Stimulated activated naive CD8-positive, alpha-beta T cell treated with anti-CD3 and anti-CD28 coated beads, Interleukin-15, Interleukin-2, amounts not matched to agents 100 ng/mL and 50 ng/mL, for 24 hours (primary cell): ENCODE results near the gene GABRA1.

ENCODE experiments used
- H3K27ac Mint-ChIP-seq: one replicate; pipeline ENCODE4 v1.8.0; 2021; ENCODE audit warnings: mild to moderate bottlenecking, mixed read lengths
- H3K27me3 Mint-ChIP-seq: one replicate; pipeline ENCODE4 v1.8.0; 2021; ENCODE audit warnings: mixed read lengths
- H3K36me3 Mint-ChIP-seq: one replicate; pipeline ENCODE4 v1.8.0; 2021; ENCODE audit warnings: low read depth, mixed read lengths
- H3K4me1 Mint-ChIP-seq: one replicate; pipeline ENCODE4 v1.8.0; 2021; ENCODE audit warnings: low read depth, mixed read lengths
- H3K4me3 Mint-ChIP-seq: one replicate; pipeline ENCODE4 v1.8.0; 2021; ENCODE audit warnings: mild to moderate bottlenecking, mixed read lengths
- H3K9me3 Mint-ChIP-seq: one replicate; pipeline ENCODE4 v1.8.0; 2021; ENCODE audit warnings: mixed read lengths

The GABRA1 gene

GRCh38 chr5:161847941-161848391 is at the start of gene GABRA1:
TSS of gene GABRA1 (plus strand) at chr5:161848120. CDS start at chr5:161850811, 2,691 bp downstream.
- Mint-ChIP-seq H3K27me3 (peaks cover 30% of the 10 kb centered on the region), H3K36me3 (no peaks in the 10 kb centered on the region), H3K27ac (no peak within 1 kb of the TSS), H3K4me3 (no peak within 1 kb of the TSS), H3K9me3 (no peaks in the 10 kb centered on the region), H3K4me1 (no peaks in the 10 kb centered on the region)

GRCh38 chr5:161799316-161799715 is 48.6 kb upstream of the GABRA1 start:
- Mint-ChIP-seq H3K9me3 (peaks cover 5% of the 10 kb centered on the region), H3K4me3 (no peak overlapping the region), H3K4me1 (no peaks in the 10 kb centered on the region), H3K27me3 (no peaks in the 10 kb centered on the region), H3K27ac (no peak overlapping the region), H3K36me3 (no peaks in the 10 kb centered on the region)

GRCh38 chr5:161804263-161804662 is 43.7 kb upstream of the GABRA1 start:
- no peaks in the 10 kb centered on the region for H3K4me1 Mint-ChIP-seq
- no peak overlapping the region for H3K4me3 Mint-ChIP-seq
- no peak overlapping the region for H3K27ac Mint-ChIP-seq
- no peaks in the 10 kb centered on the region for H3K36me3 Mint-ChIP-seq
- H3K9me3 Mint-ChIP-seq: peaks cover 5% of the 10 kb centered on the region
- no peaks in the 10 kb centered on the region for H3K27me3 Mint-ChIP-seq

- H3K36me3 Mint-ChIP-seq: no peaks in the 10 kb centered on the region
- peaks cover 30% of the 10 kb centered on the region for H3K27me3 Mint-ChIP-seq
- H3K9me3 Mint-ChIP-seq: no peaks in the 10 kb centered on the region
- H3K4me3 Mint-ChIP-seq: no peak overlapping the region
- H3K4me1 Mint-ChIP-seq: no peaks in the 10 kb centered on the region
- H3K27ac Mint-ChIP-seq: no peak overlapping the region
Observed at GRCh38 chr5:161846746-161847145, 1.2 kb upstream of the GABRA1 start.

- Mint-ChIP-seq H3K27ac (no peak overlapping the region), H3K9me3 (no peaks in the 10 kb centered on the region), H3K27me3 (peaks cover 30% of the 10 kb centered on the region), H3K4me1 (no peaks in the 10 kb centered on the region), H3K4me3 (no peak overlapping the region), H3K36me3 (no peaks in the 10 kb centered on the region)
Observed at GRCh38 chr5:161847447-161847846, 473 bp upstream of the GABRA1 start.

GRCh38 chr5:161850491-161850890 is 2.6 kb downstream of the GABRA1 start:
- H3K4me3 Mint-ChIP-seq: no peak overlapping the region
- peaks cover 30% of the 10 kb centered on the region for H3K27me3 Mint-ChIP-seq
- no peaks in the 10 kb centered on the region for H3K36me3 Mint-ChIP-seq
- H3K9me3 Mint-ChIP-seq: no peaks in the 10 kb centered on the region
- H3K27ac Mint-ChIP-seq: no peak overlapping the region
- no peaks in the 10 kb centered on the region for H3K4me1 Mint-ChIP-seq

- Mint-ChIP-seq H3K4me1 (no peaks in the 10 kb centered on the region), H3K27ac (no peak overlapping the region), H3K27me3 (peaks cover 25% of the 10 kb centered on the region), H3K4me3 (no peak overlapping the region), H3K9me3 (no peaks in the 10 kb centered on the region), H3K36me3 (no peaks in the 10 kb centered on the region)
Observed at GRCh38 chr5:161851691-161852299, 3.9 kb downstream of the GABRA1 start.

- Mint-ChIP-seq H3K27ac (no peak overlapping the region), H3K27me3 (no peaks in the 10 kb centered on the region), H3K36me3 (no peaks in the 10 kb centered on the region), H3K4me1 (no peaks in the 10 kb centered on the region), H3K4me3 (no peak overlapping the region), H3K9me3 (no peaks in the 10 kb centered on the region)
Observed at GRCh38 chr5:161857358-161857757, 9.4 kb downstream of the GABRA1 start.

- Mint-ChIP-seq H3K4me1 (no peaks in the 10 kb centered on the region), H3K9me3 (no peaks in the 10 kb centered on the region), H3K4me3 (no peak overlapping the region), H3K27ac (no peak overlapping the region), H3K36me3 (no peaks in the 10 kb centered on the region), H3K27me3 (no peaks in the 10 kb centered on the region)
Observed at GRCh38 chr5:161863259-161863658, 15.3 kb downstream of the GABRA1 start.

GRCh38 chr5:161863811-161864210 is 15.9 kb downstream of the GABRA1 start:
- H3K27ac Mint-ChIP-seq: no peak overlapping the region
- H3K4me3 Mint-ChIP-seq: no peak overlapping the region
- H3K27me3 Mint-ChIP-seq: no peaks in the 10 kb centered on the region
- H3K36me3 Mint-ChIP-seq: no peaks in the 10 kb centered on the region
- no peaks in the 10 kb centered on the region for H3K4me1 Mint-ChIP-seq
- no peaks in the 10 kb centered on the region for H3K9me3 Mint-ChIP-seq

- Mint-ChIP-seq H3K27ac (no peak overlapping the region), H3K36me3 (no peaks in the 10 kb centered on the region), H3K4me3 (no peak overlapping the region), H3K9me3 (no peaks in the 10 kb centered on the region), H3K4me1 (no peaks in the 10 kb centered on the region), H3K27me3 (no peaks in the 10 kb centered on the region)
Observed at GRCh38 chr5:161865510-161865909, 17.6 kb downstream of the GABRA1 start.

GRCh38 chr5:161889971-161890370 is 42.1 kb downstream of the GABRA1 start:
- H3K27ac Mint-ChIP-seq: no peak overlapping the region
- no peak overlapping the region for H3K4me3 Mint-ChIP-seq
- H3K9me3 Mint-ChIP-seq: no peaks in the 10 kb centered on the region
- H3K4me1 Mint-ChIP-seq: no peaks in the 10 kb centered on the region
- no peaks in the 10 kb centered on the region for H3K27me3 Mint-ChIP-seq
- no peaks in the 10 kb centered on the region for H3K36me3 Mint-ChIP-seq

- Mint-ChIP-seq H3K9me3 (peaks cover 3% of the 10 kb centered on the region), H3K36me3 (no peaks in the 10 kb centered on the region), H3K4me3 (no peak overlapping the region), H3K4me1 (no peaks in the 10 kb centered on the region), H3K27ac (no peak overlapping the region), H3K27me3 (no peaks in the 10 kb centered on the region)
Observed at GRCh38 chr5:161895514-161895913, 47.6 kb downstream of the GABRA1 start.

GRCh38 chr5:161897033-161897432 is 49.1 kb downstream of the GABRA1 start:
- Mint-ChIP-seq H3K9me3 (peaks cover 3% of the 10 kb centered on the region), H3K4me3 (no peak overlapping the region), H3K36me3 (no peaks in the 10 kb centered on the region), H3K27ac (no peak overlapping the region), H3K27me3 (no peaks in the 10 kb centered on the region), H3K4me1 (no peaks in the 10 kb centered on the region)

GRCh38 chr5:161899590-161899989 is 51.7 kb downstream of the GABRA1 start:
- no peak overlapping the region for H3K27ac Mint-ChIP-seq
- no peaks in the 10 kb centered on the region for H3K36me3 Mint-ChIP-seq
- H3K9me3 Mint-ChIP-seq: peaks cover 7% of the 10 kb centered on the region
- H3K27me3 Mint-ChIP-seq: no peaks in the 10 kb centered on the region
- no peaks in the 10 kb centered on the region for H3K4me1 Mint-ChIP-seq
- no peak overlapping the region for H3K4me3 Mint-ChIP-seq

GRCh38 chr5:161900981-161901380 is 53.1 kb downstream of the GABRA1 start:
- peaks cover 11% of the 10 kb centered on the region for H3K9me3 Mint-ChIP-seq
- no peaks in the 10 kb centered on the region for H3K36me3 Mint-ChIP-seq
- H3K27me3 Mint-ChIP-seq: no peaks in the 10 kb centered on the region
- H3K4me1 Mint-ChIP-seq: no peaks in the 10 kb centered on the region
- H3K4me3 Mint-ChIP-seq: no peak overlapping the region
- H3K27ac Mint-ChIP-seq: no peak overlapping the region
